ENCODE measurements around the gene VAV3. TPM values are rescaled to one million over a fixed set of nuclear protein-coding genes. Genes with fewer than 3 reads are reported as not detected.

The VAV3 gene
- total RNA-seq, 2 experiments from 2014 or later, result 2.3 to 8.3 TPM

DNA sequence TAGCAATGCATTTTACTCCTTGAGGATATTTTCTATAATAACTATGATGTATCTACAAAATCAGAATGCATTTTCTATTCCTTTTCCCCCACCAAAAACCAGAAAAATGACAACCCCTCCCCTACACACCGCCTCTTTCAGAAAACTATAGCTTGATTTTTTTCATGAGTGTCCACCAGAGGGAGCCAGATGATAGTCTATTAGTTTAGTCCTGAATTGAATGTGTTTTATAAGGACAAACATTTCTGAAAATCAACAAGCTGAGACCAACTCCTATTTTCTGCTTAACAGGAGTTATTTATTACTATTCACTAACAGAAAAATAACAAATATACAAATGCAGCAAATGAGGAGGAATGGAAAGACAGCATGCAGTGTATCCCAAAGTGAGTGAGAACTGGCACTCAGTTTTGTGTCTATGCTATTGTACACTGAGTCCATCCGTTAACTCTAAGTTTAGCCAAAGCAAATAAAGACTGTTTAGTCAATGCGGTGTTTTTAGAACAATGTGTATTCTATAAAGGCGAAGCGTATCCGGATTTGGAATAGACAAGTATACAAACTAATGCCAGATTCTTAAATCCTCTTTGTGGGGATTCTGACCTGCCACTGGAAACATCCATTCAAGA, 182.6 kb downstream of the VAV3 start:
- BruUV-seq (replicated peaks), result no TSS peak
- Histone ChIP-seq H3K4me1 (ENCODE audit: insufficient read depth, low read length, poor library complexity, severe bottlenecking) (peaks cover 36% of the 10 kb centered on the region), H2AFZ (ENCODE audit: low read length) (no peak overlapping the region), H3K4me3 (ENCODE audit: low read depth, low read length, poor library complexity, severe bottlenecking) (no peak overlapping the region), H3K27ac (ENCODE audit: low read depth, low read length, poor library complexity, severe bottlenecking) (no peak overlapping the region), H3K4me2 (ENCODE audit: low read length) (no peak overlapping the region), H3K9me3 (ENCODE audit: low read length) (no peaks in the 10 kb centered on the region), H3K36me3 (ENCODE audit: insufficient read depth, low read length) (no peaks in the 10 kb centered on the region), H3K9me2 (ENCODE audit: insufficient read depth, low read length) (no peaks in the 10 kb centered on the region), H4K20me1 (ENCODE audit: insufficient read depth, low read length) (no peaks in the 10 kb centered on the region), H3K79me2 (ENCODE audit: insufficient read depth, low read depth, low read length) (no peaks in the 10 kb centered on the region)
- CTCF ChIA-PET (ENCODE audit: unreplicated experiment), result interaction anchor here (0.5 to 2.7 kb wide), 6 partner anchors 12 to 344 kb away, joined by 3 to 17 read pairs (median 3); no protein-coding TSS in a partner anchor
- intact Hi-C loops (cut with micrococcal nuclease; ENCODE audit: unreplicated experiment), result loop anchor here (1.0 kb wide), 1 partner anchor 343 kb away; no protein-coding TSS in a partner anchor
- POLR2A ChIA-PET, result interaction anchor here (0.9 to 4.0 kb wide), 7 partner anchors 60 to 346 kb away, joined by 3 to 33 read pairs (median 3); no protein-coding TSS in a partner anchor
- TF ChIP-seq, protein P1, sequence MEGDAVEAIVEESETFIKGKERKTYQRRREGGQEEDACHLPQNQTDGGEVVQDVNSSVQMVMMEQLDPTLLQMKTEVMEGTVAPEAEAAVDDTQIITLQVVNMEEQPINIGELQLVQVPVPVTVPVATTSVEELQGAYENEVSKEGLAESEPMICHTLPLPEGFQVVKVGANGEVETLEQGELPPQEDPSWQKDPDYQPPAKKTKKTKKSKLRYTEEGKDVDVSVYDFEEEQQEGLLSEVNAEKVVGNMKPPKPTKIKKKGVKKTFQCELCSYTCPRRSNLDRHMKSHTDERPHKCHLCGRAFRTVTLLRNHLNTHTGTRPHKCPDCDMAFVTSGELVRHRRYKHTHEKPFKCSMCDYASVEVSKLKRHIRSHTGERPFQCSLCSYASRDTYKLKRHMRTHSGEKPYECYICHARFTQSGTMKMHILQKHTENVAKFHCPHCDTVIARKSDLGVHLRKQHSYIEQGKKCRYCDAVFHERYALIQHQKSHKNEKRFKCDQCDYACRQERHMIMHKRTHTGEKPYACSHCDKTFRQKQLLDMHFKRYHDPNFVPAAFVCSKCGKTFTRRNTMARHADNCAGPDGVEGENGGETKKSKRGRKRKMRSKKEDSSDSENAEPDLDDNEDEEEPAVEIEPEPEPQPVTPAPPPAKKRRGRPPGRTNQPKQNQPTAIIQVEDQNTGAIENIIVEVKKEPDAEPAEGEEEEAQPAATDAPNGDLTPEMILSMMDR (conservative IDR thresholded peaks at IDR 0.05; ENCODE audit: low read length), result peak; percentile 98
- no peak for TF ChIP-seq EZH2phosphoT487 (IDR thresholded peaks at IDR 0.05; ENCODE audit: borderline replicate concordance, low read depth, low read length)
- DNase-seq (ENCODE audit: low spot score), result peak; percentile 75

DNA sequence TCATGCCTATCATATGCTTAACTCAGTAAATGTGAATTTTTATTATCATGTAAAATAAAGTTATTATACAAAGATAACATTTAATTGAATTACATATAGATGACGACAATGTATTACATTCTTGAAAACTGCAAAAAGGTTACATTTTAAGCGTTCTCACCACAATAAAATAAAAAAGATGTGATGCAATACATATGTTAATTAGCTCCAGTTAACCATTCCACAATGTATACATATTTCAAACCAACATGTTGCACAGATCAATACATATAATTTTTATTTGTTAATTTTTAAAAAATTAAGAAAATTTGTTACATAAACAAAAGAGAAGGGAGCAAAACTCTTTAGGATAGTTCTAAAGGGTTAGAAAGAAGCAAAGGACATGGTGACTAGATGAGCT, 183.7 kb downstream of the VAV3 start:
- no TSS peak for BruUV-seq (replicated peaks)
- Histone ChIP-seq H3K4me1 (ENCODE audit: insufficient read depth, low read length, poor library complexity, severe bottlenecking) (peaks cover 36% of the 10 kb centered on the region), H3K79me2 (ENCODE audit: insufficient read depth, low read depth, low read length) (no peaks in the 10 kb centered on the region), H3K4me3 (ENCODE audit: low read depth, low read length, poor library complexity, severe bottlenecking) (no peak overlapping the region), H4K20me1 (ENCODE audit: insufficient read depth, low read length) (no peaks in the 10 kb centered on the region), H3K36me3 (ENCODE audit: insufficient read depth, low read length) (no peaks in the 10 kb centered on the region), H3K4me2 (ENCODE audit: low read length) (no peak overlapping the region), H3K27ac (ENCODE audit: low read depth, low read length, poor library complexity, severe bottlenecking) (no peak overlapping the region), H3K9me2 (ENCODE audit: insufficient read depth, low read length) (no peaks in the 10 kb centered on the region), H2AFZ (ENCODE audit: low read length) (no peak overlapping the region), H3K9me3 (ENCODE audit: low read length) (no peaks in the 10 kb centered on the region)
- ChIA-PET POLR2A (interaction anchor here (0.6 to 4.0 kb wide), 4 partner anchors 225 to 347 kb away, joined by 3 to 33 read pairs (median 5); no protein-coding TSS in a partner anchor), CTCF (ENCODE audit: unreplicated experiment) (interaction anchor here (2.7 kb wide), 1 partner anchor 345 kb away, joined by 17 read pairs; no protein-coding TSS in a partner anchor)
- DNase-seq (ENCODE audit: low spot score), result no peak
- intact Hi-C loops (cut with micrococcal nuclease; ENCODE audit: unreplicated experiment), result no loop called here
- TF ChIP-seq EZH2phosphoT487 (IDR thresholded peaks at IDR 0.05; ENCODE audit: borderline replicate concordance, low read depth, low read length), result no peak
- TF ChIP-seq, protein P1 (conservative IDR thresholded peaks at IDR 0.05; ENCODE audit: low read length), result no peak

DNA sequence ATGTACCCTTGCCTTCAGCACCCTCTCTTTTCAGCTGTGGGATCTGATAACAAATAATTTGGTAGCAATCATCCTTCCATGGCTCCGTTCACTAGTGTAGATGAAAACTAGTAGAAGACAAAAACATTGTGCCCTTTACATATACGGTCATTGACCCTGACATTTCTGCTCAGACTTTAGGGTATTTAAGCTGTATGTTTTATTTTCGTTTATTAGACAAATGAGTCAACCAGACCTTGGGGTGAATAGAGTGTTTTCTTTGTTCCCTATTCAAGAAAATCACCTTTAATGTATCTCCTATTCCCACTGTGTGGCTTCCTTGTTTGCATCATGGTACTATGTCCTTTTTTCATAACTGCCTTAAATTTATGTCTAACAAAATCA, 187.3 kb downstream of the VAV3 start:
- ChIA-PET POLR2A (interaction anchor here (0.7 to 2.7 kb wide), 7 partner anchors 15 to 186 kb away, joined by 3 to 7 read pairs (median 4); partner anchors contain the start of gene VAV3), CTCF (ENCODE audit: unreplicated experiment) (no interaction called here)
- Histone ChIP-seq H3K9me3 (ENCODE audit: low read length) (no peaks in the 10 kb centered on the region), H3K9me2 (ENCODE audit: insufficient read depth, low read length) (no peaks in the 10 kb centered on the region), H3K4me3 (ENCODE audit: low read depth, low read length, poor library complexity, severe bottlenecking) (peak overlapping the region; percentile 30), H3K4me1 (ENCODE audit: insufficient read depth, low read length, poor library complexity, severe bottlenecking) (peaks cover 42% of the 10 kb centered on the region), H3K4me2 (ENCODE audit: low read length) (peak overlapping the region; percentile 64), H2AFZ (ENCODE audit: low read length) (peak overlapping the region; percentile 71; the same call in 1 of the 2 replicates), H3K27ac (ENCODE audit: low read depth, low read length, poor library complexity, severe bottlenecking) (peak overlapping the region; percentile 72), H3K79me2 (ENCODE audit: insufficient read depth, low read depth, low read length) (no peaks in the 10 kb centered on the region), H3K36me3 (ENCODE audit: insufficient read depth, low read length) (no peaks in the 10 kb centered on the region), H4K20me1 (ENCODE audit: insufficient read depth, low read length) (no peaks in the 10 kb centered on the region)
- no TSS peak for BruUV-seq (replicated peaks)
- no peak for DNase-seq (ENCODE audit: low spot score)
- TF ChIP-seq, protein P1 (conservative IDR thresholded peaks at IDR 0.05; ENCODE audit: low read length), result no peak
- TF ChIP-seq EZH2phosphoT487 (IDR thresholded peaks at IDR 0.05; ENCODE audit: borderline replicate concordance, low read depth, low read length), result no peak
- intact Hi-C loops (cut with micrococcal nuclease; ENCODE audit: unreplicated experiment), result loop anchor here (5.0 to 10.0 kb wide), 3 partner anchors 417 to 785 kb away; partner anchors contain the start of gene EEIG2

Measured in OCI-LY7 (cell line).